HG03039 (cell line): Measurements from ENCODE around the gene KLHL20.
A peak's percentile ranks its signal among the peaks of the same experiment; 100 is the strongest.
"Not testable (repeated sequence)": the region's sequence is repeated elsewhere in the genome, so short reads cannot be mapped to it uniquely, and the experiment has no call there.

ENCODE experiments used
- ATAC-seq: cut with Tn5 transposase; IDR thresholded peaks from one replicate; pipeline ENCODE4 v1.9.1; 2021; ENCODE audit warnings: mild to moderate bottlenecking, moderate library complexity; ENCODE audit not compliant: unreplicated experiment

The KLHL20 gene

GRCh38 chr1:173714759-173715537 lies at the start of gene KLHL20:
Gene KLHL20 (plus strand): TSS chr1:173714981. CDS start chr1:173716044, 1,063 bp downstream.
- peak; percentile 93 for ATAC-seq

- ATAC-seq: no peak
Observed at GRCh38 chr1:173666646-173667045, 48.1 kb upstream of the KLHL20 start.

GRCh38 chr1:173669491-173669941 lies 45.3 kb upstream of the KLHL20 start, which contains the start of gene ANKRD45:
Gene ANKRD45 (minus strand): TSS chr1:173669851. CDS start chr1:173659418, 10,433 bp downstream.
- no peak for ATAC-seq

GRCh38 chr1:173674496-173674895 lies 40.3 kb upstream of the KLHL20 start:
- ATAC-seq: not testable (repeated sequence)

- ATAC-seq: not testable (repeated sequence)
Observed at GRCh38 chr1:173680152-173680551, 34.6 kb upstream of the KLHL20 start.

- ATAC-seq: no peak
Observed at GRCh38 chr1:173682184-173682583, 32.6 kb upstream of the KLHL20 start.

GRCh38 chr1:173683838-173684237 lies 30.9 kb upstream of the KLHL20 start:
- not testable (repeated sequence) for ATAC-seq

- not testable (repeated sequence) for ATAC-seq
Observed at GRCh38 chr1:173685121-173685520, 29.7 kb upstream of the KLHL20 start.

- ATAC-seq: no peak
Observed at GRCh38 chr1:173688300-173688699, 26.5 kb upstream of the KLHL20 start.

- ATAC-seq: no peak
Observed at GRCh38 chr1:173693238-173693637, 21.5 kb upstream of the KLHL20 start.

GRCh38 chr1:173701299-173701698 lies 13.5 kb upstream of the KLHL20 start:
- not testable (repeated sequence) for ATAC-seq

GRCh38 chr1:173702736-173703135 lies 12.0 kb upstream of the KLHL20 start:
- ATAC-seq: no peak

- ATAC-seq: no peak
Observed at GRCh38 chr1:173705117-173705516, 9.7 kb upstream of the KLHL20 start.

GRCh38 chr1:173708787-173709186 lies 6.0 kb upstream of the KLHL20 start:
- ATAC-seq: no peak

GRCh38 chr1:173714441-173714758 lies 381 bp upstream of the KLHL20 start:
- no peak for ATAC-seq

- no peak for ATAC-seq
Observed at GRCh38 chr1:173715538-173715844, 710 bp downstream of the KLHL20 start.

GRCh38 chr1:173717238-173717637 lies 2.5 kb downstream of the KLHL20 start:
- ATAC-seq: no peak

GRCh38 chr1:173731331-173731730 lies 16.6 kb downstream of the KLHL20 start:
- ATAC-seq: not testable (repeated sequence)

- ATAC-seq: no peak
Observed at GRCh38 chr1:173733912-173734311, 19.1 kb downstream of the KLHL20 start.

- not testable (repeated sequence) for ATAC-seq
Observed at GRCh38 chr1:173736104-173736503, 21.3 kb downstream of the KLHL20 start.

- ATAC-seq: no peak
Observed at GRCh38 chr1:173742203-173742886, 27.6 kb downstream of the KLHL20 start.

GRCh38 chr1:173744651-173745050 lies 29.9 kb downstream of the KLHL20 start:
- no peak for ATAC-seq
